IMR-90 (cell line): ENCODE measurements around the gene PIP5K1A. TPM values are rescaled to one million over a fixed set of nuclear protein-coding genes. Genes with fewer than 3 reads are reported as not detected.

ENCODE experiments used
- ATAC-seq: fragments of 200-7000 bp; cut with Tn5 transposase; 2 replicates; pipeline ENCODE4 v1.9.1; 2020; ENCODE audit warnings: low read depth, mild to moderate bottlenecking, moderate library complexity
- BruUV-seq: library from RNA; stranded (reverse); fragments of 400-500 nt; replicated peaks from 2 replicates; lab custom pipeline; 2021; lab: Mats Ljungman, UMichigan
- CTCF ChIA-PET: fragments of 300-600 bp; formaldehyde crosslinking; extraction: SDS; loops from one replicate; lab custom pipeline; 2021; ENCODE audit warnings: antibody characterized with exemption; lab: Yijun Ruan, JAX
- POLR2A ChIA-PET: fragments of 300-600 bp; sonication (Branson Sonifier 250); formaldehyde crosslinking; loops from one replicate; lab custom pipeline; 2022; ENCODE audit warnings: antibody characterized with exemption; ENCODE audit not compliant: unreplicated experiment; lab: Charles Lee
- DNase-seq: peaks from one replicate; pipeline ENCODE4 v3.0.0; 2013
- H2AFZ ChIP-seq: replicated peaks from 2 replicates; pipeline ENCODE3; 2013; ENCODE audit warnings: low read length, mild to moderate bottlenecking; ENCODE audit not compliant: poor library complexity
- H2AK5ac ChIP-seq: 2 replicates; pipeline ENCODE4 v1.6.1; 2013; ENCODE audit warnings: low read depth, low read length, inconsistent platforms
- H2AK9ac ChIP-seq: replicated peaks from 2 replicates; pipeline ENCODE3; 2013; ENCODE audit warnings: mild to moderate bottlenecking, low read depth, low read length, moderate library complexity; ENCODE audit not compliant: poor library complexity
- H2BK120ac ChIP-seq: 2 replicates; pipeline ENCODE4 v1.6.1; 2013; ENCODE audit warnings: low read depth, low read length, inconsistent platforms
- H2BK15ac ChIP-seq: 3 replicates; pipeline ENCODE4 v1.6.1; 2013; ENCODE audit warnings: low read depth, low read length, inconsistent platforms
- H2BK20ac ChIP-seq: 2 replicates; pipeline ENCODE4 v1.6.1; 2013; ENCODE audit warnings: low read depth, mild to moderate bottlenecking, inconsistent platforms, low read length, moderate library complexity
- H2BK5ac ChIP-seq: 2 replicates; pipeline ENCODE4 v1.6.1; 2013; ENCODE audit warnings: mild to moderate bottlenecking, low read depth, low read length, inconsistent platforms; ENCODE audit not compliant: poor library complexity, severe bottlenecking
- H3K14ac ChIP-seq: replicated peaks from 2 replicates; pipeline ENCODE4 v1.6.1; 2013; ENCODE audit warnings: low read depth, low read length, inconsistent platforms
- H3K18ac ChIP-seq: 2 replicates; pipeline ENCODE4 v1.6.1; 2013; ENCODE audit warnings: low read depth, low read length, control low read depth
- H3K23ac ChIP-seq: 2 replicates; pipeline ENCODE4 v1.6.1; 2013; ENCODE audit warnings: low read depth, low read length, inconsistent platforms
- H3K27ac ChIP-seq: 2 replicates; pipeline ENCODE4 v1.5.1; 2013; ENCODE audit warnings: mild to moderate bottlenecking, control low read depth, low read length; ENCODE audit not compliant: insufficient read depth
- H3K27me3 ChIP-seq: 2 replicates; pipeline ENCODE4 v1.6.1; 2013; ENCODE audit warnings: low read length; ENCODE audit not compliant: control insufficient read depth, insufficient read depth
- H3K36me3 ChIP-seq: 2 replicates; pipeline ENCODE4 v1.6.1; 2013; ENCODE audit warnings: low read length, mixed read lengths; ENCODE audit not compliant: control insufficient read depth, insufficient read depth
- H3K4ac ChIP-seq: 2 replicates; pipeline ENCODE4 v1.6.1; 2013; ENCODE audit warnings: low read depth, low read length, inconsistent platforms
- H3K4me1 ChIP-seq: 2 replicates; pipeline ENCODE4 v1.6.1; 2013; ENCODE audit warnings: low read length, mixed read lengths; ENCODE audit not compliant: control insufficient read depth, insufficient read depth
- H3K4me2 ChIP-seq: 2 replicates; pipeline ENCODE4 v1.6.1; 2013; ENCODE audit warnings: low read depth, mild to moderate bottlenecking, control low read depth, low read length, moderate library complexity
- H3K4me3 ChIP-seq: 2 replicates; pipeline ENCODE4 v1.5.1; 2013; ENCODE audit warnings: low read depth, mild to moderate bottlenecking, control low read depth, low read length, moderate library complexity; ENCODE audit not compliant: insufficient read depth
- H3K56ac ChIP-seq: 2 replicates; pipeline ENCODE4 v1.6.1; 2013; ENCODE audit warnings: low read length, inconsistent platforms; ENCODE audit not compliant: insufficient read depth; ENCODE audit errors: extremely low read depth
- H3K79me1 ChIP-seq, 2 experiments: 2 replicates each; pipeline ENCODE4 v1.6.1; 2013; ENCODE audit warnings: low read length in 2 of 2, inconsistent platforms in 1 of 2, low read depth in 1 of 2
- H3K9ac ChIP-seq: 2 replicates; pipeline ENCODE4 v1.6.1; 2013; ENCODE audit warnings: low read depth, low read length, control low read depth
- H3K9me1 ChIP-seq: 2 replicates; pipeline ENCODE4 v1.6.1; 2013; ENCODE audit warnings: low read length, inconsistent platforms; ENCODE audit not compliant: insufficient read depth
- H3K9me3 ChIP-seq: 2 replicates; pipeline ENCODE4 v1.6.1; 2013; ENCODE audit warnings: low read length; ENCODE audit not compliant: control insufficient read depth, insufficient read depth
- H4K20me1 ChIP-seq: 2 replicates; pipeline ENCODE4 v1.6.1; 2013; ENCODE audit warnings: low read length, inconsistent platforms; ENCODE audit not compliant: insufficient read depth
- H4K5ac ChIP-seq: 2 replicates; pipeline ENCODE4 v1.6.1; 2013; ENCODE audit warnings: mild to moderate bottlenecking, low read depth, low read length, control low read depth
- H4K8ac ChIP-seq, 2 experiments: 2 replicates each; pipeline ENCODE4 v1.6.1; 2013; ENCODE audit warnings: low read depth in 2 of 2, low read length in 2 of 2, control low read depth in 1 of 2, inconsistent platforms in 1 of 2
- H4K91ac ChIP-seq: 2 replicates; pipeline ENCODE4 v1.6.1; 2013; ENCODE audit warnings: low read depth, low read length, inconsistent platforms; ENCODE audit not compliant: insufficient read depth
- FOS ChIP-seq: fragments of 150-350 bp; IDR thresholded peaks from 2 replicates; pipeline ENCODE4 v1.6.1; 2016; ENCODE audit warnings: low read depth, low read length
- WGBS, 2 experiments: methylation state at CpG; one replicate each; pipeline versions ENCODE4 v1.1.5 to v1.1.7; 2013; ENCODE audit warnings: missing lambda C conversion rate in 2 of 2; ENCODE audit not compliant: insufficient read length in 1 of 2; ENCODE audit errors: extremely low coverage in 2 of 2; 5-methylcytosine and 5-hydroxymethylcytosine counted together
- dilution Hi-C: fragments of 300-500 bp; cut with HindIII; formaldehyde crosslinking; loops from one replicate; pipeline ENCODE4 v1.14.3; 2018; ENCODE audit warnings: low sequenced_read_pairs; ENCODE audit not compliant: unreplicated experiment
- in situ Hi-C: fragments of 300-500 bp; cut with MboI; formaldehyde crosslinking; loops from 3 replicates; pipeline ENCODE4 v1.14.3; 2019; ENCODE audit warnings: low sequenced_read_pairs, inconsistent platforms, mixed read lengths
- intact Hi-C: fragments of 100-400 bp; cut with micrococcal nuclease; formaldehyde crosslinking; loops from 2 replicates; pipeline ENCODE4 v1.10.0; 2022
- polyA plus RNA-seq, 3 experiments: library from polyadenylated mRNA; depleted of rRNA; stranded (reverse); fragments of >200 nt; gene quantifications; 2 replicates each; pipeline ENCODE4 v1.2.3, GENCODE V29; 2012; ENCODE audit warnings: low replicate concordance in 1 of 3
- total RNA-seq: library from RNA; depleted of rRNA; stranded (reverse); fragments of >200 nt; gene quantifications from 2 replicates; pipeline ENCODE4 v1.2.3, GENCODE V29; 2012

The PIP5K1A gene
- total and polyA plus RNA-seq, 2 of the 4 experiments (the other 2 are of a cell fraction): 59.1 to 105 TPM

GRCh38 chr1:151266315-151266714, 68.0 kb downstream of the PIP5K1A start:
- no peaks in the 10 kb centered on the region for H4K20me1 ChIP-seq
- no peak for TF ChIP-seq FOS
- no peaks in the 10 kb centered on the region for H3K9me3 ChIP-seq
- H3K27ac ChIP-seq: no peak overlapping the region
- no peak overlapping the region for H3K56ac ChIP-seq
- BruUV-seq: no TSS peak
- in situ Hi-C loops: no loop called here
- no peak overlapping the region for H4K91ac ChIP-seq
- DNase-seq (no peak), ATAC-seq (no peak)
- no peak overlapping the region for H3K4me2 ChIP-seq
- no peak overlapping the region for H2BK15ac ChIP-seq
- H2BK120ac ChIP-seq: no peak overlapping the region
- peaks cover 12 to 29% of the 10 kb centered on the region in 2 experiments for H3K79me1 ChIP-seq
- H2BK5ac ChIP-seq: no peak overlapping the region
- H3K4ac ChIP-seq: no peak overlapping the region
- no peak overlapping the region for H4K5ac ChIP-seq
- H3K27me3 ChIP-seq: no peaks in the 10 kb centered on the region
- WGBS, 2 experiments: no CpG with 5 or more reads among the region's 3 CpGs
- H3K9me1 ChIP-seq: no peaks in the 10 kb centered on the region
- no peak overlapping the region for H4K8ac ChIP-seq
- no peak overlapping the region for H3K4me3 ChIP-seq
- dilution Hi-C loops: no loop called here
- CTCF ChIA-PET: no interaction called here
- no peak overlapping the region for H2AK5ac ChIP-seq
- H3K36me3 ChIP-seq: peaks cover 51% of the 10 kb centered on the region
- no peak overlapping the region for H3K9ac ChIP-seq
- intact Hi-C loops: no loop called here
- H2BK20ac ChIP-seq: no peak overlapping the region
- H3K23ac ChIP-seq: no peak overlapping the region
- H2AK9ac ChIP-seq: no peak overlapping the region
- H3K4me1 ChIP-seq: no peaks in the 10 kb centered on the region
- POLR2A ChIA-PET: no interaction called here
- no peak overlapping the region for H3K18ac ChIP-seq
- no peak overlapping the region for H2AFZ ChIP-seq
- H3K14ac ChIP-seq: no peak overlapping the region
